ENCODE results near the gene WIPF1.

The WIPF1 gene

GRCh38 chr2:174630107-174630506 is 32.5 kb upstream of the WIPF1 start:
- Histone ChIP-seq H3K9me3 (no peaks in the 10 kb centered on the region), H3K27me3 (ENCODE audit: low read depth) (no peaks in the 10 kb centered on the region), H3K4me3 (no peak overlapping the region), H3K4me1 (no peaks in the 10 kb centered on the region), H3K36me3 (replicated peaks) (no peaks in the 10 kb centered on the region)
- DNase-seq (ENCODE audit: low spot score in 2 of 2) = no peak
- in situ Hi-C loops (cut with MboI; ENCODE audit: low sequenced_read_pairs) = no loop called here

GRCh38 chr2:174629506-174629905 is 31.9 kb upstream of the WIPF1 start:
- no peak for DNase-seq (ENCODE audit: low spot score in 2 of 2)
- Histone ChIP-seq H3K27me3 (ENCODE audit: low read depth) (no peaks in the 10 kb centered on the region), H3K9me3 (no peaks in the 10 kb centered on the region), H3K36me3 (replicated peaks) (no peaks in the 10 kb centered on the region), H3K4me3 (no peak overlapping the region), H3K4me1 (no peaks in the 10 kb centered on the region)
- in situ Hi-C loops (cut with MboI; ENCODE audit: low sequenced_read_pairs) = no loop called here

- no peaks in the 10 kb centered on the region for H3K9me3 ChIP-seq
- in situ Hi-C loops (cut with MboI; ENCODE audit: low sequenced_read_pairs) = no loop called here
- no peaks in the 10 kb centered on the region for H3K4me1 ChIP-seq
- no peaks in the 10 kb centered on the region for H3K36me3 ChIP-seq (replicated peaks)
- DNase-seq (ENCODE audit: low spot score in 2 of 2) = no peak
- H3K4me3 ChIP-seq = no peak overlapping the region
- no peaks in the 10 kb centered on the region for H3K27me3 ChIP-seq (ENCODE audit: low read depth)
These were observed 31.0 kb upstream of the WIPF1 start for GRCh38 chr2:174628528-174629169.

- Histone ChIP-seq H3K4me1 (no peaks in the 10 kb centered on the region), H3K4me3 (no peak overlapping the region), H3K9me3 (no peaks in the 10 kb centered on the region), H3K27me3 (ENCODE audit: low read depth) (no peaks in the 10 kb centered on the region), H3K36me3 (replicated peaks) (no peaks in the 10 kb centered on the region)
- DNase-seq (ENCODE audit: low spot score in 2 of 2) = no peak
- in situ Hi-C loops (cut with MboI; ENCODE audit: low sequenced_read_pairs) = no loop called here
These were observed 29.6 kb upstream of the WIPF1 start for GRCh38 chr2:174627216-174627615.

- no peaks in the 10 kb centered on the region for H3K9me3 ChIP-seq
- no peaks in the 10 kb centered on the region for H3K36me3 ChIP-seq (replicated peaks)
- in situ Hi-C loops (cut with MboI; ENCODE audit: low sequenced_read_pairs) = no loop called here
- no peaks in the 10 kb centered on the region for H3K4me1 ChIP-seq
- no peaks in the 10 kb centered on the region for H3K27me3 ChIP-seq (ENCODE audit: low read depth)
- H3K4me3 ChIP-seq = no peak overlapping the region
- DNase-seq (ENCODE audit: low spot score in 2 of 2) = no peak
These were observed 27.4 kb upstream of the WIPF1 start for GRCh38 chr2:174624895-174625430.

GRCh38 chr2:174623690-174624089 is 26.1 kb upstream of the WIPF1 start:
- H3K4me1 ChIP-seq = no peaks in the 10 kb centered on the region
- no peak overlapping the region for H3K4me3 ChIP-seq
- in situ Hi-C loops (cut with MboI; ENCODE audit: low sequenced_read_pairs) = no loop called here
- H3K9me3 ChIP-seq = no peaks in the 10 kb centered on the region
- no peaks in the 10 kb centered on the region for H3K36me3 ChIP-seq (replicated peaks)
- H3K27me3 ChIP-seq (ENCODE audit: low read depth) = no peaks in the 10 kb centered on the region
- DNase-seq (ENCODE audit: low spot score in 2 of 2) = no peak

GRCh38 chr2:174623106-174623637 is 25.6 kb upstream of the WIPF1 start:
- no peaks in the 10 kb centered on the region for H3K27me3 ChIP-seq (ENCODE audit: low read depth)
- no peaks in the 10 kb centered on the region for H3K9me3 ChIP-seq
- H3K4me1 ChIP-seq = no peaks in the 10 kb centered on the region
- no peaks in the 10 kb centered on the region for H3K36me3 ChIP-seq (replicated peaks)
- no peak for DNase-seq (ENCODE audit: low spot score in 2 of 2)
- no peak overlapping the region for H3K4me3 ChIP-seq
- in situ Hi-C loops (cut with MboI; ENCODE audit: low sequenced_read_pairs) = no loop called here

GRCh38 chr2:174621323-174621722 is 23.7 kb upstream of the WIPF1 start:
- Histone ChIP-seq H3K9me3 (no peaks in the 10 kb centered on the region), H3K27me3 (ENCODE audit: low read depth) (no peaks in the 10 kb centered on the region), H3K4me1 (no peaks in the 10 kb centered on the region), H3K4me3 (no peak overlapping the region), H3K36me3 (replicated peaks) (no peaks in the 10 kb centered on the region)
- in situ Hi-C loops (cut with MboI; ENCODE audit: low sequenced_read_pairs) = no loop called here
- no peak for DNase-seq (ENCODE audit: low spot score in 2 of 2)

GRCh38 chr2:174618179-174618578 is 20.6 kb upstream of the WIPF1 start:
- no peaks in the 10 kb centered on the region for H3K9me3 ChIP-seq
- no peaks in the 10 kb centered on the region for H3K4me1 ChIP-seq
- in situ Hi-C loops (cut with MboI; ENCODE audit: low sequenced_read_pairs) = no loop called here
- H3K36me3 ChIP-seq (replicated peaks) = no peaks in the 10 kb centered on the region
- no peak for DNase-seq (ENCODE audit: low spot score in 2 of 2)
- no peak overlapping the region for H3K4me3 ChIP-seq
- H3K27me3 ChIP-seq (ENCODE audit: low read depth) = no peaks in the 10 kb centered on the region

GRCh38 chr2:174617718-174618117 is 20.1 kb upstream of the WIPF1 start:
- Histone ChIP-seq H3K9me3 (no peaks in the 10 kb centered on the region), H3K36me3 (replicated peaks) (no peaks in the 10 kb centered on the region), H3K27me3 (ENCODE audit: low read depth) (no peaks in the 10 kb centered on the region), H3K4me3 (no peak overlapping the region), H3K4me1 (no peaks in the 10 kb centered on the region)
- in situ Hi-C loops (cut with MboI; ENCODE audit: low sequenced_read_pairs) = no loop called here
- no peak for DNase-seq (ENCODE audit: low spot score in 2 of 2)

- H3K27me3 ChIP-seq (ENCODE audit: low read depth) = no peaks in the 10 kb centered on the region
- no peaks in the 10 kb centered on the region for H3K9me3 ChIP-seq
- no peak overlapping the region for H3K4me3 ChIP-seq
- H3K36me3 ChIP-seq (replicated peaks) = no peaks in the 10 kb centered on the region
- no peaks in the 10 kb centered on the region for H3K4me1 ChIP-seq
- in situ Hi-C loops (cut with MboI; ENCODE audit: low sequenced_read_pairs) = no loop called here
- DNase-seq (ENCODE audit: low spot score in 2 of 2) = no peak
These were observed 19.5 kb upstream of the WIPF1 start for GRCh38 chr2:174617120-174617519.

GRCh38 chr2:174615871-174616436 is 18.4 kb upstream of the WIPF1 start:
- H3K27me3 ChIP-seq (ENCODE audit: low read depth) = no peaks in the 10 kb centered on the region
- H3K36me3 ChIP-seq (replicated peaks) = no peaks in the 10 kb centered on the region
- H3K4me3 ChIP-seq = no peak overlapping the region
- H3K9me3 ChIP-seq = no peaks in the 10 kb centered on the region
- in situ Hi-C loops (cut with MboI; ENCODE audit: low sequenced_read_pairs) = no loop called here
- no peaks in the 10 kb centered on the region for H3K4me1 ChIP-seq
- no peak for DNase-seq (ENCODE audit: low spot score in 2 of 2)

- Histone ChIP-seq H3K4me1 (no peaks in the 10 kb centered on the region), H3K4me3 (no peak overlapping the region), H3K27me3 (ENCODE audit: low read depth) (no peaks in the 10 kb centered on the region), H3K36me3 (replicated peaks) (no peaks in the 10 kb centered on the region), H3K9me3 (no peaks in the 10 kb centered on the region)
- no peak for DNase-seq (ENCODE audit: low spot score in 2 of 2)
- in situ Hi-C loops (cut with MboI; ENCODE audit: low sequenced_read_pairs) = no loop called here
These were observed 16.7 kb upstream of the WIPF1 start for GRCh38 chr2:174614261-174614660.

GRCh38 chr2:174613531-174613930 is 15.9 kb upstream of the WIPF1 start:
- DNase-seq (ENCODE audit: low spot score in 2 of 2) = no peak
- in situ Hi-C loops (cut with MboI; ENCODE audit: low sequenced_read_pairs) = no loop called here
- H3K4me3 ChIP-seq = no peak overlapping the region
- no peaks in the 10 kb centered on the region for H3K9me3 ChIP-seq
- no peaks in the 10 kb centered on the region for H3K4me1 ChIP-seq
- no peaks in the 10 kb centered on the region for H3K27me3 ChIP-seq (ENCODE audit: low read depth)
- no peaks in the 10 kb centered on the region for H3K36me3 ChIP-seq (replicated peaks)

Data from HAP-1 (cell line).